Central memory CD8-positive, alpha-beta T cell (primary cell): ENCODE results near the gene GPM6B.
A peak's percentile ranks its signal among the peaks of the same experiment; 100 is the strongest.

ENCODE experiments used
- ATAC-seq: fragments of 150-1000 bp; cut with Tn5 transposase; replicated peaks from 2 replicates; pipeline ENCODE4 v1.10.0; 2022; ENCODE audit warnings: mild to moderate bottlenecking, moderate FRiP score, moderate number of reproducible peaks; ENCODE audit not compliant: poor library complexity, severe bottlenecking; ENCODE audit errors: extremely low read depth
- DNase-seq, 2 donors: peaks; one replicate each; pipeline ENCODE4 v3.0.0; 2021; ENCODE audit warnings: low spot score in 2 of 2
- H3K27ac Mint-ChIP-seq: one replicate; pipeline ENCODE4 v1.8.0; 2022; ENCODE audit warnings: low read depth, mild to moderate bottlenecking, moderate library complexity, mixed read lengths
- H3K27me3 Mint-ChIP-seq: one replicate; pipeline ENCODE4 v1.8.0; 2022; ENCODE audit warnings: mixed read lengths
- H3K36me3 Mint-ChIP-seq: one replicate; pipeline ENCODE4 v1.8.0; 2022; ENCODE audit warnings: mild to moderate bottlenecking, moderate library complexity, mixed read lengths; ENCODE audit not compliant: insufficient read depth
- H3K4me1 Mint-ChIP-seq: one replicate; pipeline ENCODE4 v1.8.0; 2022; ENCODE audit warnings: mixed read lengths
- H3K4me3 Mint-ChIP-seq: one replicate; pipeline ENCODE4 v1.8.0; 2022; ENCODE audit warnings: mild to moderate bottlenecking, moderate library complexity, mixed read lengths
- H3K9me3 Mint-ChIP-seq: one replicate; pipeline ENCODE4 v1.8.0; 2022; ENCODE audit warnings: mixed read lengths

Gene GPM6B

DNA sequence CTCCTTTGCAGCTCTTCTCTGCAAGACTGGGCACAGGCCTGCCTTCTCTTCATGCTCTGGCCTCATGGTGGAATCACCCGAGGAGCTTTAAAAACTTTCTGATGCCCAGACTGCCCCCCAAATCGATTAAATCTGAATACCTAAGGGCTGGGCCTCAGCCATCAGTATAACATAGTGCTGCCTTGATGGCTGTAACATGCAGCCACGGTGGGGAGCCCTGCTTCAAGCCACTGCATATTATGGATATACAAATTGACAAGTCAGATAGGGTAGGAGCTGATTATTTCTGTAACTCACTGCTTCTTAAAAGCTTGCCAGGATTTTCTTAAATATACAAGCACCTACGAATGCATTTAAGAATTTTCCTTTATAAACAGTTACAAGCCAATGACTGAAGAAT, 40.5 kb downstream of the GPM6B start:
- Mint-ChIP-seq H3K9me3 (no peaks in the 10 kb centered on the region), H3K36me3 (peaks cover 32% of the 10 kb centered on the region), H3K4me1 (no peaks in the 10 kb centered on the region), H3K27me3 (no peaks in the 10 kb centered on the region), H3K27ac (no peak overlapping the region), H3K4me3 (no peak overlapping the region)
- no peak for DNase-seq
- ATAC-seq, result no peak

- peaks cover 32% of the 10 kb centered on the region for H3K36me3 Mint-ChIP-seq
- no peak overlapping the region for H3K27ac Mint-ChIP-seq
- ATAC-seq (no peak), DNase-seq (no peak)
- no peaks in the 10 kb centered on the region for H3K4me1 Mint-ChIP-seq
- no peaks in the 10 kb centered on the region for H3K9me3 Mint-ChIP-seq
- H3K4me3 Mint-ChIP-seq, result no peak overlapping the region
- no peaks in the 10 kb centered on the region for H3K27me3 Mint-ChIP-seq
Measured at GRCh38 chrX:13775837-13776236, 41.1 kb downstream of the GPM6B start.

GRCh38 chrX:13774696-13775095, 42.2 kb downstream of the GPM6B start:
- Mint-ChIP-seq H3K4me3 (no peak overlapping the region), H3K9me3 (no peaks in the 10 kb centered on the region), H3K36me3 (peaks cover 39% of the 10 kb centered on the region), H3K27ac (no peak overlapping the region), H3K4me1 (no peaks in the 10 kb centered on the region), H3K27me3 (no peaks in the 10 kb centered on the region)
- ATAC-seq (no peak), DNase-seq (no peak)

DNA sequence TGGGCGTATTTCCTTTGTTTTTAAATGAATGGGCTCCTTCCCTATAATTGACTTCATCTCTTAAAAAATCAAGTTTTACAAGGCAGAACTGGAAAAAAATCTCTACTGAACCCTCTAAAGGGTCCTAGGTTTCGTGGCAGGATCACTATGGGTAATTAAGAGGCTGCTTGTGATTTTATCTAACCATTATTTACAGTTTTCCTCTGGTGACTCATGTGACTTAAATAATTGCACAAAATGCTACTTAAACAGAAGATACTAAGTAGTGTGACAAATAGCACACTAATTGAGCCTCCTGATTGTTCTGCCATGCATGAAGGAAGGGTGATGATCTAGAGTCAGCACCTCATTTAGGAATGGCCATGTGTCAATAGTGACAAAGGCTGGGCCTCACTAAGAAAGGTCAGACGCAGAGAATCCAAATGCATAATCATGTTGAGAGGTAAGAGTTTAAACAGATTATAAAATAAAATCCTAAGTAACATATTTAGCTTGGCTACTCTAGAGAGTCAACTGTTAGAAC, 46.8 kb downstream of the GPM6B start:
- no peaks in the 10 kb centered on the region for H3K9me3 Mint-ChIP-seq
- H3K4me3 Mint-ChIP-seq, result no peak overlapping the region
- H3K36me3 Mint-ChIP-seq, result peaks cover 59% of the 10 kb centered on the region
- ATAC-seq, result no peak
- H3K4me1 Mint-ChIP-seq, result peaks cover 19% of the 10 kb centered on the region
- peak overlapping the region; percentile 67 for H3K27ac Mint-ChIP-seq
- H3K27me3 Mint-ChIP-seq, result no peaks in the 10 kb centered on the region
- no peak for DNase-seq

DNA sequence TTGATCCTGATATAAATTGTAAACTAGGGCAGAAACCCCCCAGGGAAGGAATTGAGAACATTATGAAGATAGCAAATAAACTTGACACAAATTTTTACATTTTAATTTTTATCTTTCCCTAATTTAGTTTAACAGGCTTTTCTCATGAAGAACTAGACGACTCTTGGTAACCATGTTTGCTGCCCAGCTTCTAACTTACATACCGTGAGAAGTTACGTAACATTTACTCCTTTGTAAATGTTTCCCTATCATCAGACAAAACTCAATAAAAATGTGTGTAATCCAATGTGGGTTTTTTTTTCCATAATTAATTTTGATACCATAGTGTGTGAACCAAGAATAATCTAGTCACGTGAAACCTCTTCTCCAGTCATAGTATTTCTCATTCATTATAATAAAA, 48.0 kb downstream of the GPM6B start:
- no peak overlapping the region for H3K4me3 Mint-ChIP-seq
- H3K4me1 Mint-ChIP-seq, result peaks cover 19% of the 10 kb centered on the region
- DNase-seq (no peak), ATAC-seq (no peak)
- H3K9me3 Mint-ChIP-seq, result no peaks in the 10 kb centered on the region
- H3K27ac Mint-ChIP-seq, result no peak overlapping the region
- H3K27me3 Mint-ChIP-seq, result no peaks in the 10 kb centered on the region
- H3K36me3 Mint-ChIP-seq, result peaks cover 48% of the 10 kb centered on the region

DNA sequence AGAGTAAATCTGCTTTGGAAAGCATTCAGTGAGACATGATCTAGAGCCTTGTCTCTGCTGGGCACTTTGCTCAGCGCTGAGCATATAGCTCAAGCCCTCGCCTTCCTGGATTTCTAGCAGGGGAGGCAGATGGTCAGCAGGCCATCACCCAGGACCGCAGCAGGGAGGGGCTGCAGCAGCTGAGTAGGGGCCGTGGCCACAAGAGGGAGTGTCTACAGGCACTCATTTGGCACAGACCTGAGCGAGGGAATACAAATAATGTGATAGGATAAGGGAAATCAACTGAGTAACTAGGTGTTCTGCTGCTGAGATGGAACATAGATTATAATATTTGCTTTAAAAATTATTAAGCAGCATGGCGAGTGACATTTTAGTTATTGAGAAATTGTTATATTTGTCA, 52.1 kb downstream of the GPM6B start:
- DNase-seq (no peak), ATAC-seq (no peak)
- Mint-ChIP-seq H3K4me3 (no peak overlapping the region), H3K27me3 (no peaks in the 10 kb centered on the region), H3K9me3 (no peaks in the 10 kb centered on the region), H3K36me3 (peaks cover 52% of the 10 kb centered on the region), H3K27ac (peak overlapping the region; percentile 68), H3K4me1 (peaks cover 19% of the 10 kb centered on the region)

GRCh38 chrX:13764281-13764680, 52.6 kb downstream of the GPM6B start:
- Mint-ChIP-seq H3K4me3 (no peak overlapping the region), H3K27me3 (no peaks in the 10 kb centered on the region), H3K27ac (peak overlapping the region; percentile 68), H3K9me3 (no peaks in the 10 kb centered on the region), H3K4me1 (peaks cover 19% of the 10 kb centered on the region), H3K36me3 (peaks cover 50% of the 10 kb centered on the region)
- ATAC-seq, result no peak
- DNase-seq, result no peak

DNA sequence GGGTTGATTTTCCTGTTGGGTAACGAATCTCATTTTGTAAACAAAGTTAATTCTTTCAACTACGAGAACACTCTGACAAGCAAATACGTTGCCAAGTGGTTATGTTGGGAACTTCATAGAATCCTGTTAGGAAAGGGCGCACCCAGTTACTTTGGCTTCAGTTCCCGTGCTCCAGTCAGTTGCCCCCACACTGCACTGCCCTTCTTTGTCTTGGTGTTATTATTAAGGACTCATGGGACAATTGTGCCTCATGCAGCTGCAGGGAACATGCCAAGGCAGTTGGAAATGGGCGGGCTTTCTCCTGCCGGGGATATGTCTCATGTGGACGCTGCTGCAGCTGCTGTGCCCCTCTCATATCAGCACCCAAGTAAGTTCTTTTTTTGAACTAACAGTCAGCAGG, 53.4 kb downstream of the GPM6B start:
- Mint-ChIP-seq H3K4me3 (no peak overlapping the region), H3K36me3 (peaks cover 55% of the 10 kb centered on the region), H3K27ac (no peak overlapping the region), H3K9me3 (no peaks in the 10 kb centered on the region), H3K4me1 (peaks cover 19% of the 10 kb centered on the region), H3K27me3 (no peaks in the 10 kb centered on the region)
- no peak for DNase-seq
- ATAC-seq, result no peak

GRCh38 chrX:13761606-13762414, 55.1 kb downstream of the GPM6B start:
- Mint-ChIP-seq H3K4me3 (no peak overlapping the region), H3K9me3 (no peaks in the 10 kb centered on the region), H3K27ac (no peak overlapping the region), H3K27me3 (no peaks in the 10 kb centered on the region), H3K36me3 (peaks cover 57% of the 10 kb centered on the region), H3K4me1 (peaks cover 14% of the 10 kb centered on the region)
- no peak for DNase-seq
- ATAC-seq, result no peak

DNA sequence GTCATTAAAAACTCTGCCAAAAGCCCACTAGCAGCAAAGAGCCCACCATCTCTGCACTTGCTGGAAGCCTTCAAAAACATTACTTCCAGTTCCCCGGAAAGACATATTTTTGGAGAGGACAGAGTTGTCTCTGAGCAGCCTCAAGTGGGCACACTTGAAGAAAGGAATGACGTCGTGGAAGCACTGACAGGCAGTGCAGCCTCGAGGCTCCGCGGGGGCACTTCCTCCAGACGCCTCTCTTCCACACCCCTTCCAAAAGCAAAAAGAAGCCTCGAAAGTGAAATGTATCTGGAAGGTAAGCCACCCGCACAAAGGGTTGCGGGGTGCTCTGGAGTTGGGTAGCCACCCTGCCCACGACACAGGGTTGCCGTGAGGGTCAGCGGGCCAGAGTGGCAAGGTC, 56.5 kb downstream of the GPM6B start:
- Mint-ChIP-seq H3K36me3 (peaks cover 51% of the 10 kb centered on the region), H3K4me3 (no peak overlapping the region), H3K27me3 (no peaks in the 10 kb centered on the region), H3K4me1 (peaks cover under 1% of the 10 kb centered on the region), H3K9me3 (no peaks in the 10 kb centered on the region), H3K27ac (no peak overlapping the region)
- ATAC-seq (no peak), DNase-seq (no peak)

DNA sequence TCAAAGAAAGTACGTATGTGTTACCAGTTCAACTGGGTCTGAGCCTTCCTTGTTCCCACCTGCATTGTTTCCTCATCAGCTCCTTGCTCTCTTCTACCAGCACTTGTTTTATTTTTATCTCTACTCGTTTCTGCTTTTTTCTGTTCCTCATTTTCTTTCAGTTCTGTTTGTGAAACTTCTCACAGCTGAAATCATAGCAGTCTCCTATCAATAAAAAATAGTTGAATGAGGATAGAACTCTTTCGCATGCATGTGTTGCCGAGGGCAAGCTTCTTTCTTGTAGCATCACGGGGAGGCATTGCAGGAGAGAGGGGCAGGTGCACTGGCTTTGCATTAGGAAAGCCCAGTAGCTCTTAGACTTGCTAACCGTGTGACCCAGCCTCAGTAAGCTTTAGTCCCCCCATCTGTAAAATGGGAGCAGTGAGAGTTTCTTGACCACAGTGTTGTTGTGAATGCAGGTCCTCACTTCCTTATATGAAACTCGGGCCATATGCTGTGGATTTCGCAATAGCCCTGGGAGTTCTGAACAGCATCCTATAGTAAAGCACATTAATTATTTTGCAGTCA, 57.7 kb downstream of the GPM6B start:
- H3K9me3 Mint-ChIP-seq, result no peaks in the 10 kb centered on the region
- DNase-seq (no peak), ATAC-seq (no peak)
- H3K4me3 Mint-ChIP-seq, result no peak overlapping the region
- H3K4me1 Mint-ChIP-seq, result no peaks in the 10 kb centered on the region
- peaks cover 54% of the 10 kb centered on the region for H3K36me3 Mint-ChIP-seq
- no peak overlapping the region for H3K27ac Mint-ChIP-seq
- H3K27me3 Mint-ChIP-seq, result no peaks in the 10 kb centered on the region

GRCh38 chrX:13756381-13756780, 60.5 kb downstream of the GPM6B start:
- DNase-seq, result no peak
- peaks cover 8% of the 10 kb centered on the region for H3K4me1 Mint-ChIP-seq
- no peak for ATAC-seq
- no peak overlapping the region for H3K4me3 Mint-ChIP-seq
- H3K27me3 Mint-ChIP-seq, result no peaks in the 10 kb centered on the region
- H3K27ac Mint-ChIP-seq, result no peak overlapping the region
- peaks cover 57% of the 10 kb centered on the region for H3K36me3 Mint-ChIP-seq
- H3K9me3 Mint-ChIP-seq, result no peaks in the 10 kb centered on the region

- Mint-ChIP-seq H3K27me3 (no peaks in the 10 kb centered on the region), H3K4me3 (no peak overlapping the region)
Measured at GRCh38 chrX:13755254-13755653, 61.6 kb downstream of the GPM6B start.

More at GRCh38 chrX:13755254-13755653, 61.6 kb downstream of the GPM6B start:
- DNase-seq (no peak), ATAC-seq (peak; percentile 72)
- H3K4me1 Mint-ChIP-seq, result peaks cover 10% of the 10 kb centered on the region
- peaks cover 51% of the 10 kb centered on the region for H3K36me3 Mint-ChIP-seq
- peak overlapping the region; percentile 49 for H3K27ac Mint-ChIP-seq
- no peaks in the 10 kb centered on the region for H3K9me3 Mint-ChIP-seq
